ENCODE data around the gene PSAP.
A peak's percentile ranks its signal among the peaks of the same experiment; 100 is the strongest.
"Not testable (repeated sequence)": the region's sequence is repeated elsewhere in the genome, so short reads cannot be mapped to it uniquely, and the experiment has no call there.

The PSAP gene

DNA sequence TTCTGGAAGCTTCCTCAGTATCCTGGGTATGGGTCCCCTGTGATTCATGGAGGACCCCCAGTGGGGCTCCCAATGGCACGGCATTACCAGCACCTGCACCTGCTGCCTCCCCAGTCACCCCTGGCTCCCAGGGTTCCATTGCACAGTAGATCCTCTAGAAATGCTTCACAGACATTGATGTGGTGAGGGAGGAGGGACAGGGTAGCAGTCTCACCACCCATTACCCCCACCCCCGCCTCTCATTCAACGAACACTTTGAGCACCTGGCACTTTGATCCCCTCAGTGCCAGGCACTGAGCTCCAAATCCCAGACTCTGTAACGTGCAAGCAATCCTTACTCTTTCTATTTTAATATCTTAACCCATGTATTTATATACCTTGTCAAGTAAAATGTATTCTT, 26.8 kb upstream of the PSAP start:
- H3K4me2 ChIP-seq (ENCODE audit: low read length), result no peak overlapping the region
- TF ChIP-seq, protein P1, sequence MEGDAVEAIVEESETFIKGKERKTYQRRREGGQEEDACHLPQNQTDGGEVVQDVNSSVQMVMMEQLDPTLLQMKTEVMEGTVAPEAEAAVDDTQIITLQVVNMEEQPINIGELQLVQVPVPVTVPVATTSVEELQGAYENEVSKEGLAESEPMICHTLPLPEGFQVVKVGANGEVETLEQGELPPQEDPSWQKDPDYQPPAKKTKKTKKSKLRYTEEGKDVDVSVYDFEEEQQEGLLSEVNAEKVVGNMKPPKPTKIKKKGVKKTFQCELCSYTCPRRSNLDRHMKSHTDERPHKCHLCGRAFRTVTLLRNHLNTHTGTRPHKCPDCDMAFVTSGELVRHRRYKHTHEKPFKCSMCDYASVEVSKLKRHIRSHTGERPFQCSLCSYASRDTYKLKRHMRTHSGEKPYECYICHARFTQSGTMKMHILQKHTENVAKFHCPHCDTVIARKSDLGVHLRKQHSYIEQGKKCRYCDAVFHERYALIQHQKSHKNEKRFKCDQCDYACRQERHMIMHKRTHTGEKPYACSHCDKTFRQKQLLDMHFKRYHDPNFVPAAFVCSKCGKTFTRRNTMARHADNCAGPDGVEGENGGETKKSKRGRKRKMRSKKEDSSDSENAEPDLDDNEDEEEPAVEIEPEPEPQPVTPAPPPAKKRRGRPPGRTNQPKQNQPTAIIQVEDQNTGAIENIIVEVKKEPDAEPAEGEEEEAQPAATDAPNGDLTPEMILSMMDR (IDR thresholded peaks at IDR 0.05; ENCODE audit: low read depth, low read length), result no peak
- no peak for TF ChIP-seq EZH2phosphoT487 (IDR thresholded peaks at IDR 0.05; ENCODE audit: low read depth)
- H2AFZ ChIP-seq (ENCODE audit: low read depth, low read length), result no peak overlapping the region
- no peaks in the 10 kb centered on the region for H3K9me3 ChIP-seq (ENCODE audit: insufficient read depth, low read length)
- no peak overlapping the region for H3K4me3 ChIP-seq (ENCODE audit: low read length)
- H3K79me2 ChIP-seq (ENCODE audit: low read length), result no peaks in the 10 kb centered on the region
- no peaks in the 10 kb centered on the region for H4K20me1 ChIP-seq (ENCODE audit: insufficient read depth, low read length)
- H3K4me1 ChIP-seq (ENCODE audit: low read length), result peaks cover 15% of the 10 kb centered on the region
- H3K36me3 ChIP-seq (replicated peaks; ENCODE audit: low read depth, low read length), result no peaks in the 10 kb centered on the region
- peaks cover 30% of the 10 kb centered on the region for H3K27me3 ChIP-seq (ENCODE audit: low read depth, low read length)
- H3K9ac ChIP-seq (ENCODE audit: low read length), result no peak overlapping the region
- H3K27ac ChIP-seq (ENCODE audit: low read length), result no peak overlapping the region

DNA sequence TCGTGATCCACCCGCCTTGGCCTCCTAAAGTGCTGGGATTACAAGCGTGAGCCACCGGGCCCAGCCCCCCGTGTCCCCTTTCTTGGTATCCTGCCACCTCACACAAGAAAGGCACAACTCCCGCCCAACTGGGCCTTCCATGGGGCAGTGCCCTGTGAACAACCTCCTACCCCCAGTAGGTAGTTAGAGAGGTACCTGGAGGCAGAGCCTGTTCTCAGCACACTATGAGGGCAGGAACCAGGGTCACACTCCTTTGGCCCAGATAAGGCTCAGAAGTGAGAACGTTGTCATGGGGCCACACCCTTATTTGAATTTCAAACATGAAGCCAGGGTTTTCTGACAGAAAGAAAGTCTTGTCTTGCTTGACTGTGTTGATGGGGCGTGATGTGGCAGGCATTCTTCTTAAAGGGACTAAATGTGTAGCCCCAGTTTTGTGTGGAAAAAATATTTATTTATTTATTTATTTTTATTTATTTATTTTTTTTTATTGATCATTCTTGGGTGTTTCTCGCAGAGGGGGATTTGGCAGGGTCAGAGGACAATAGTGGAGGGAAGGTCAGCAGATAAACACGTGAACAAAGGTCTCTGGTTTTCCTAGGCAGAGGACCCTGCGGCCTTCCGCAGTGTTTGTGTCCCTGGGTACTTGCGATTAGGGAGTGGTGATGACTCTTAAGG, 23.8 kb upstream of the PSAP start:
- not testable (repeated sequence) for H3K79me2 ChIP-seq (ENCODE audit: low read length); H2AFZ ChIP-seq (ENCODE audit: low read depth, low read length); H3K4me3 ChIP-seq (ENCODE audit: low read length); H3K4me2 ChIP-seq (ENCODE audit: low read length); H3K36me3 ChIP-seq (replicated peaks; ENCODE audit: low read depth, low read length); H3K27ac ChIP-seq (ENCODE audit: low read length); H3K9me3 ChIP-seq (ENCODE audit: insufficient read depth, low read length); H3K9ac ChIP-seq (ENCODE audit: low read length); H4K20me1 ChIP-seq (ENCODE audit: insufficient read depth, low read length)
- Histone ChIP-seq H3K27me3 (ENCODE audit: low read depth, low read length) (peaks cover 16% of the 10 kb centered on the region), H3K4me1 (ENCODE audit: low read length) (peaks cover 15% of the 10 kb centered on the region)

DNA sequence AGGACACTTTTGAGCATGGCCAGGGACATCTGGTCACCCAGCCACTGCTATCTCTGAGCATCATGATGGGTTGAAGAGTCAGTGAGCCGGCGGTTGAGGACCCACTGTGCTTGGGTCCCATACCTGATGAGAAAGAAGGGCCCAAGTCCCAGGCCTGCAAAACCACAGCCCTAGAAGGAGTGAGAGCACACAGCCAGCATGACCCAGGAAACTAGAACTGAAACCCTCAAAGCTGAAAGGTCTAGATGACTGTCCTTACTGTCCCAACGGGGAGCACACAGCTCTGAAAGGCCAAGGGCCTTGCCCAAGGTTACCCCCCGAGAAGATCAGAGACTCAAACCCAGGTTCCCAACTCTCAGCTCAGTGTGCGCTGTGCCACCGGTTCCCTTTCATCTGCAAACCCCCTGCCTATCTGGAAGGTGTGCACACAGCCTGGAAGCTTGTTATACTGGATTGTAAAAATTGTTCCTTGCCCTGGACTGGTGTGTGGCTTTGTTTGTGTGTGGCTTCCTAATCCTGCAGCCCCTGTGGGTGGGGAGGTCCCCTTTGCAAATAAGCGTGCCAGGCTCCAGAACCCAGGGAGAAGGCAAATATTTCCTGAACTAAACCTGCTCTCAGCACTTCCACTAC, 22.6 kb upstream of the PSAP start:
- Histone ChIP-seq H3K9ac (ENCODE audit: low read length) (no peak overlapping the region), H2AFZ (ENCODE audit: low read depth, low read length) (no peak overlapping the region), H3K9me3 (ENCODE audit: insufficient read depth, low read length) (no peaks in the 10 kb centered on the region), H4K20me1 (ENCODE audit: insufficient read depth, low read length) (no peaks in the 10 kb centered on the region), H3K4me2 (ENCODE audit: low read length) (peak overlapping the region; percentile 52), H3K4me3 (ENCODE audit: low read length) (no peak overlapping the region), H3K4me1 (ENCODE audit: low read length) (peaks cover 15% of the 10 kb centered on the region), H3K79me2 (ENCODE audit: low read length) (no peaks in the 10 kb centered on the region), H3K27ac (ENCODE audit: low read length) (no peak overlapping the region), H3K27me3 (ENCODE audit: low read depth, low read length) (peaks cover 16% of the 10 kb centered on the region), H3K36me3 (replicated peaks; ENCODE audit: low read depth, low read length) (no peaks in the 10 kb centered on the region)
- TF ChIP-seq, protein P1 (IDR thresholded peaks at IDR 0.05; ENCODE audit: low read depth, low read length), result no peak
- TF ChIP-seq EZH2phosphoT487 (IDR thresholded peaks at IDR 0.05; ENCODE audit: low read depth), result no peak

DNA sequence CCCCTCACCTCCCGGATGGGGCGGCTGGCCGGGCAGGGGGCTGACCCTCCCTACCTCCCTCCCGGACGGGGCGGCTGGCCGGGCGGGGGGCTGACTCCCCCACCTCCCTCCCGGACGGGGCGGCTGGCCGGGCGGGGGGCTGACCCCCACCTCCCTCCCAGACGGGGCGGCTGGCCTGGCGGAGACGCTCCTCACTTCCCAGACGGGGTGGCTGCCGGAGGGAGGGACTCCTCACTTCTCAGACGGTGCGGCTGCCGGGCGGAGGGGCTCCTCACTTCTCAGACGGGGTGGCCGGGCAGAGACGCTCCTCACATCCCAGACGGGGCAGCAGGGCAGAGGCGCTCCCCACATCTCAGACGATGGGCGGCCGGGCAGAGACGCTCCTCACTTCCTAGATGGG, 18.6 kb upstream of the PSAP start:
- not testable (repeated sequence) for H3K27me3 ChIP-seq (ENCODE audit: low read depth, low read length); H3K36me3 ChIP-seq (replicated peaks; ENCODE audit: low read depth, low read length); H3K9ac ChIP-seq (ENCODE audit: low read length); H3K9me3 ChIP-seq (ENCODE audit: insufficient read depth, low read length); H2AFZ ChIP-seq (ENCODE audit: low read depth, low read length); H3K4me2 ChIP-seq (ENCODE audit: low read length); H3K79me2 ChIP-seq (ENCODE audit: low read length); H3K4me3 ChIP-seq (ENCODE audit: low read length); H3K27ac ChIP-seq (ENCODE audit: low read length); H4K20me1 ChIP-seq (ENCODE audit: insufficient read depth, low read length)
- peaks cover 13% of the 10 kb centered on the region for H3K4me1 ChIP-seq (ENCODE audit: low read length)

DNA sequence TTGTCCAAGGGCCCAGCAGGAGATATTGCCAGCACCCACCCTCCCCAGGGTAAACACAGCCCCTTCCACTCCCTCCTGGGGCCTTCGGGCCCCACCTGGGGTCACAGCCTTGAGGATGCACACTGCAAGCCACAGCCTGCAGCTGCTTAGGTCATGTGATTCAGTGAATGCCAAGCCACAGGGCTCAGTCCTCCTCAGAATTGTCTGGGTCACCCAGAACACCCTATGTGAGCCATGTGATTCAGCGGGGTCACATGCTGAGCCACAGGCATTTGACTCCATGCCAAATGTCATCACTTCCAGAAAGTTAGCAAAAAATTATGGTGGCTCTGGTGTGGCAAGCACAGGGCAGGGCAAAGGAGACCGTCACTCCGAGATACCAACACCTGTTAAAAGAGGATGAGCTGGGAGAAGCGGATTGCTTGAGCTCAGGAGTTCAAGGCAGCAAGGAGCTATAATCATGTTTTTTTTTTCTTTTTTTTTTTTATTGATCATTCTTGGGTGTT, 17.2 kb upstream of the PSAP start:
- H3K27me3 ChIP-seq (ENCODE audit: low read depth, low read length), result no peaks in the 10 kb centered on the region
- no peak overlapping the region for H3K27ac ChIP-seq (ENCODE audit: low read length)
- H4K20me1 ChIP-seq (ENCODE audit: insufficient read depth, low read length), result no peaks in the 10 kb centered on the region
- no peaks in the 10 kb centered on the region for H3K36me3 ChIP-seq (replicated peaks; ENCODE audit: low read depth, low read length)
- H3K4me2 ChIP-seq (ENCODE audit: low read length), result no peak overlapping the region
- no peak overlapping the region for H2AFZ ChIP-seq (ENCODE audit: low read depth, low read length)
- H3K4me1 ChIP-seq (ENCODE audit: low read length), result peaks cover under 1% of the 10 kb centered on the region
- no peak for TF ChIP-seq EZH2phosphoT487 (IDR thresholded peaks at IDR 0.05; ENCODE audit: low read depth)
- TF ChIP-seq, protein P1 (IDR thresholded peaks at IDR 0.05; ENCODE audit: low read depth, low read length), result no peak
- no peaks in the 10 kb centered on the region for H3K9me3 ChIP-seq (ENCODE audit: insufficient read depth, low read length)
- H3K9ac ChIP-seq (ENCODE audit: low read length), result no peak overlapping the region
- no peaks in the 10 kb centered on the region for H3K79me2 ChIP-seq (ENCODE audit: low read length)
- no peak overlapping the region for H3K4me3 ChIP-seq (ENCODE audit: low read length)

Measured in OCI-LY3 (cell line).